Natural killer cell (primary cell): ENCODE measurements around the gene FHIP2A. TPM values are rescaled to one million over a fixed set of nuclear protein-coding genes. Genes with fewer than 3 reads are reported as not detected.

ENCODE experiments used
- ATAC-seq, 3 donors: fragments of 150-1000 bp in 2 of 3; fragments of 200-7000 bp in 1 of 3; cut with Tn5 transposase; 1 replicate in 1 of 3; 2 replicates in 2 of 3; pipeline ENCODE4 v1.10.0; 2021; ENCODE audit warnings: mild to moderate bottlenecking in 2 of 3, moderate library complexity in 2 of 3
- DNase-seq, 2 donors: peaks; one replicate each; pipeline versions ENCODE4 v3.0.0 to v3.0.0-alpha.2; 2013 to 2021; ENCODE audit warnings: mixed read lengths in 1 of 2
- H3K27ac ChIP-seq: one replicate; pipeline ENCODE4 v1.5.1; 2013; ENCODE audit warnings: mild to moderate bottlenecking, low read length
- H3K27me3 ChIP-seq: one replicate; pipeline ENCODE4 v1.6.1; 2013; ENCODE audit warnings: low read length; ENCODE audit not compliant: control insufficient read depth, insufficient read depth
- H3K36me3 ChIP-seq: one replicate; pipeline ENCODE4 v1.6.1; 2013; ENCODE audit warnings: low read length; ENCODE audit not compliant: control insufficient read depth, insufficient read depth
- H3K4me1 ChIP-seq: one replicate; pipeline ENCODE4 v1.6.1; 2013; ENCODE audit warnings: low read length; ENCODE audit not compliant: control insufficient read depth, insufficient read depth
- H3K4me3 ChIP-seq: one replicate; pipeline ENCODE4 v1.5.1; 2013; ENCODE audit warnings: low read length
- H3K9me3 ChIP-seq: one replicate; pipeline ENCODE4 v1.6.1; 2013; ENCODE audit warnings: low read length; ENCODE audit not compliant: control insufficient read depth, insufficient read depth
- H3K27ac Mint-ChIP-seq, 2 donors: one replicate each; pipeline ENCODE4 v1.8.0; 2022; ENCODE audit warnings: mild to moderate bottlenecking in 2 of 2, mixed read lengths in 2 of 2, moderate library complexity in 1 of 2
- H3K27me3 Mint-ChIP-seq, 2 donors: one replicate each; pipeline ENCODE4 v1.8.0; 2022; ENCODE audit warnings: low read depth in 2 of 2, mixed read lengths in 2 of 2
- H3K36me3 Mint-ChIP-seq: one replicate; pipeline ENCODE4 v1.8.0; 2022; ENCODE audit warnings: mixed read lengths
- H3K4me1 Mint-ChIP-seq, 2 donors: one replicate each; pipeline ENCODE4 v1.8.0; 2022; ENCODE audit warnings: mixed read lengths in 2 of 2
- H3K4me3 Mint-ChIP-seq: one replicate; pipeline ENCODE4 v1.8.0; 2022; ENCODE audit warnings: mild to moderate bottlenecking, moderate library complexity, mixed read lengths
- H3K9me3 Mint-ChIP-seq, 2 donors: one replicate each; pipeline ENCODE4 v1.8.0; 2022; ENCODE audit warnings: mixed read lengths in 2 of 2
- WGBS: methylation state at CpG from one replicate; pipeline ENCODE4 v1.1.7; 2013; ENCODE audit warnings: missing lambda C conversion rate; ENCODE audit not compliant: insufficient coverage; 5-methylcytosine and 5-hydroxymethylcytosine counted together
- intact Hi-C: fragments of 100-400 bp; cut with micrococcal nuclease; formaldehyde crosslinking; loops from one replicate; pipeline ENCODE4 v1.14.2; 2022
- total RNA-seq, 4 donors: library from RNA; stranded (reverse); fragments of 120-200 nt in 1 of 4; gene quantifications; one replicate each; pipeline versions ENCODE4 v1.2.3 to v1.2.4, GENCODE V29; 2013 to 2022
- TF ChIP-seq, protein P1 (sequence below): fragments of 200-600 bp; IDR thresholded peaks from one replicate; pipeline ENCODE4 v1.8.0; 2022; ENCODE audit warnings: antibody characterized with exemption

FHIP2A gene
- total RNA-seq, 3 donors from 2014 or later (not counting 1 experiment from before 2014, with no cell fraction given) = 36.0 to 42.4 (median 39.5) TPM

DNA sequence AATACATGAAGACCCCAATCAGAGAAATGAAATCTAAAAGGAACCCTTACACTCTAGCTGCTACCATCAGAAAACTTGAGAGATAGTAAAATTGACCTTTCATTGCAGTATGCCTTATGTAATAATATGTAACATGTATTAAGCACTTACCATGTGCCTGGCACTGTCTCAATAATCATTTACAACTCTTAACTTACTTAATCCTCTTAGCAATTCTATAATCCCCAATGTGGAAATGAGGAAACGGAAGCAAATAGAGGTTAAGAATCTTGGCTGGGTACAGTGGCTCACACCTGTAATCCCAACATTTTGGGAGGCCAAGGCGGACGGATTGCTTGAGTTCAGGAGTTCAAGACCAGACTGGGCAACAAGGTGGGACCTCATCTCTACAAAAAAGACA, 29.8 kb upstream of the FHIP2A start:
- 97% methylated on average over 3 of the region's 3 CpGs for WGBS
- H3K9me3 ChIP-seq = no peaks in the 10 kb centered on the region
- TF ChIP-seq, protein P1, sequence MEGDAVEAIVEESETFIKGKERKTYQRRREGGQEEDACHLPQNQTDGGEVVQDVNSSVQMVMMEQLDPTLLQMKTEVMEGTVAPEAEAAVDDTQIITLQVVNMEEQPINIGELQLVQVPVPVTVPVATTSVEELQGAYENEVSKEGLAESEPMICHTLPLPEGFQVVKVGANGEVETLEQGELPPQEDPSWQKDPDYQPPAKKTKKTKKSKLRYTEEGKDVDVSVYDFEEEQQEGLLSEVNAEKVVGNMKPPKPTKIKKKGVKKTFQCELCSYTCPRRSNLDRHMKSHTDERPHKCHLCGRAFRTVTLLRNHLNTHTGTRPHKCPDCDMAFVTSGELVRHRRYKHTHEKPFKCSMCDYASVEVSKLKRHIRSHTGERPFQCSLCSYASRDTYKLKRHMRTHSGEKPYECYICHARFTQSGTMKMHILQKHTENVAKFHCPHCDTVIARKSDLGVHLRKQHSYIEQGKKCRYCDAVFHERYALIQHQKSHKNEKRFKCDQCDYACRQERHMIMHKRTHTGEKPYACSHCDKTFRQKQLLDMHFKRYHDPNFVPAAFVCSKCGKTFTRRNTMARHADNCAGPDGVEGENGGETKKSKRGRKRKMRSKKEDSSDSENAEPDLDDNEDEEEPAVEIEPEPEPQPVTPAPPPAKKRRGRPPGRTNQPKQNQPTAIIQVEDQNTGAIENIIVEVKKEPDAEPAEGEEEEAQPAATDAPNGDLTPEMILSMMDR = no peak
- no peak for ATAC-seq
- intact Hi-C loops = no loop called here
- Mint-ChIP-seq H3K27me3 (no peaks in the 10 kb centered on the region), H3K27ac (no peak overlapping the region), H3K4me3 (no peak overlapping the region), H3K4me1 (no peaks in the 10 kb centered on the region), H3K36me3 (no peaks in the 10 kb centered on the region), H3K9me3 (peaks cover 0 to under 1% of the 10 kb centered on the region in 2 donors)
- DNase-seq = no peak
- no peak overlapping the region for H3K27ac ChIP-seq
- no peaks in the 10 kb centered on the region for H3K36me3 ChIP-seq
- no peak overlapping the region for H3K4me3 ChIP-seq
- no peaks in the 10 kb centered on the region for H3K4me1 ChIP-seq
- H3K27me3 ChIP-seq = no peaks in the 10 kb centered on the region

DNA sequence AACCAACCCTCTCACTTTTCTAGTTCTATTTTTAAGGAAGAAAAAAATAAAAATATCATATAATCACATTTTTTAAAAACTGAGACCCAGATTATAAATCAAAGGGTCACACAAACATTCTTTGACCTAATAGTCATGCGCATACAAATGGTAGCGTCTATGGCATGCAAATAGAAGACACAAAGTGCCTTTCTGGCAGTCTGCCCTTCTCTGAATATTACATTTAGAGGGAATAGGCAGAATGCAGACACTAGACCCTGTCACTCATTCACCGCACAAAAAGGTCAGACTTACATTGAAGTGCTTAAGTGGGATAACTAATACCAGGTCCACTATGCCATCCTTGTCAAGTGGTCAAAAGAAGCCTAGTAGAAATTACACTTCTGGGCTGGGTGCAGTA, 26.5 kb upstream of the FHIP2A start:
- ATAC-seq (no peak), DNase-seq (no peak)
- peaks cover 0 to 3% of the 10 kb centered on the region in 2 donors for H3K9me3 Mint-ChIP-seq
- H3K4me1 Mint-ChIP-seq = no peaks in the 10 kb centered on the region
- Histone ChIP-seq H3K4me1 (no peaks in the 10 kb centered on the region), H3K4me3 (no peak overlapping the region), H3K27ac (no peak overlapping the region), H3K9me3 (no peaks in the 10 kb centered on the region), H3K36me3 (no peaks in the 10 kb centered on the region), H3K27me3 (no peaks in the 10 kb centered on the region)
- no peaks in the 10 kb centered on the region for H3K36me3 Mint-ChIP-seq
- intact Hi-C loops = no loop called here
- H3K27ac Mint-ChIP-seq = no peak overlapping the region
- WGBS = 100% methylated on average over 3 of the region's 3 CpGs
- TF ChIP-seq, protein P1 = no peak
- no peak overlapping the region for H3K4me3 Mint-ChIP-seq
- H3K27me3 Mint-ChIP-seq = no peaks in the 10 kb centered on the region

DNA sequence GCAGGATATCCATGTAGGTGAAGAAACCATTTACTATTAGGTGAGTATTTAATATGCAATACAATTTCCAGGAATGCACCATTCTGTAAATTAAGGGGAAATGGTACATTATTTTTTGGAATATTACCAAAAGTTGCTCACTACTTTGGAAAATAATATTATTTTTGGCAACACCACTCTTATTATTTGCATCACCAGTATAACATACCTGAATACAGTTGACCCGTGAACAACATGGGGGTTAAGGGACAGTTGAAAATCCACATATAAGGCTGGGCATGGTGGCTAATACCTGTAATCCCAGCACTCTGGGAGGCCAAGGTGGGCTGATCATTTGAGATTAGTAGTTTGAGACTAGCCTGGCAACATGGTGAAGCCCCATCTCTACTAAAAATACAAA, 21.2 kb upstream of the FHIP2A start:
- ATAC-seq = no peak

More for the DNA sequence above, 21.2 kb upstream of the FHIP2A start:
- Mint-ChIP-seq H3K4me3 (no peak overlapping the region), H3K27me3 (no peaks in the 10 kb centered on the region), H3K27ac (no peak overlapping the region), H3K4me1 (peaks cover 15 to 18% of the 10 kb centered on the region in 2 donors), H3K9me3 (peaks cover 0 to 3% of the 10 kb centered on the region in 2 donors), H3K36me3 (no peaks in the 10 kb centered on the region)
- no peak overlapping the region for H3K4me3 ChIP-seq
- intact Hi-C loops = no loop called here
- no peaks in the 10 kb centered on the region for H3K9me3 ChIP-seq
- no peaks in the 10 kb centered on the region for H3K36me3 ChIP-seq
- no peak overlapping the region for H3K27ac ChIP-seq
- DNase-seq = no peak
- no CpG with 5 or more reads among the region's 1 CpG for WGBS
- TF ChIP-seq, protein P1 = no peak
- H3K4me1 ChIP-seq = peaks cover 12% of the 10 kb centered on the region
- no peaks in the 10 kb centered on the region for H3K27me3 ChIP-seq
